Parathyroid adenoma (tissue), 2 donors: Measurements from ENCODE around the gene TRPV4.

Experiments
- H2AFZ ChIP-seq: fragments of 300-600 bp; sonication (generic); one replicate; pipeline ENCODE4 v1.7.0; 2017; ENCODE audit warnings: antibody characterized with exemption, mild to moderate bottlenecking
- H3K27ac ChIP-seq: fragments of 300-600 bp; sonication (generic); one replicate; pipeline ENCODE4 v1.7.0; 2017
- H3K27me3 ChIP-seq: fragments of 300-600 bp; sonication (generic); one replicate; pipeline ENCODE4 v1.7.0; 2017; ENCODE audit warnings: low read length; ENCODE audit not compliant: control insufficient read depth, insufficient read depth
- H3K36me3 ChIP-seq: fragments of 300-600 bp; sonication (generic); one replicate; pipeline ENCODE4 v1.7.0; 2017; ENCODE audit warnings: low read length; ENCODE audit not compliant: control insufficient read depth, insufficient read depth
- H3K4me1 ChIP-seq: fragments of 300-600 bp; sonication (generic); one replicate; pipeline ENCODE4 v1.7.0; 2017; ENCODE audit warnings: control low read depth
- H3K4me2 ChIP-seq: fragments of 300-600 bp; sonication (generic); one replicate; pipeline ENCODE4 v1.7.0; 2017; ENCODE audit warnings: low read length
- H3K4me3 ChIP-seq: fragments of 300-600 bp; sonication (generic); one replicate; pipeline ENCODE4 v1.7.0; 2017; ENCODE audit warnings: low read depth, low read length
- H3K79me2 ChIP-seq: fragments of 300-600 bp; sonication (generic); one replicate; pipeline ENCODE4 v1.7.0; 2017; ENCODE audit warnings: control low read depth
- H3K9ac ChIP-seq: fragments of 300-600 bp; sonication (generic); one replicate; pipeline ENCODE4 v1.7.0; 2017; ENCODE audit warnings: mild to moderate bottlenecking
- H3K9me3 ChIP-seq: fragments of 300-600 bp; sonication (generic); one replicate; pipeline ENCODE4 v1.7.0; 2017; ENCODE audit warnings: low read length; ENCODE audit not compliant: control insufficient read depth
- TF ChIP-seq, protein P1 (sequence below): fragments of 300-600 bp; sonication (generic); IDR thresholded peaks from one replicate; pipeline ENCODE4 v1.7.0; 2017; ENCODE audit warnings: antibody characterized with exemption, mild to moderate bottlenecking
- donor health status: primary hyperparathyroidism.

The TRPV4 gene

GRCh38 chr12:109768901-109769670 lies 64.1 kb downstream of the TRPV4 start:
- H3K9ac ChIP-seq = no peak overlapping the region
- no peak overlapping the region for H3K4me3 ChIP-seq
- H3K4me1 ChIP-seq = no peaks in the 10 kb centered on the region
- no peaks in the 10 kb centered on the region for H3K79me2 ChIP-seq
- no peak overlapping the region for H3K4me2 ChIP-seq
- H2AFZ ChIP-seq = no peak overlapping the region
- H3K27me3 ChIP-seq = no peaks in the 10 kb centered on the region
- no peak overlapping the region for H3K27ac ChIP-seq
- no peaks in the 10 kb centered on the region for H3K9me3 ChIP-seq
- no peaks in the 10 kb centered on the region for H3K36me3 ChIP-seq
- TF ChIP-seq, protein P1, sequence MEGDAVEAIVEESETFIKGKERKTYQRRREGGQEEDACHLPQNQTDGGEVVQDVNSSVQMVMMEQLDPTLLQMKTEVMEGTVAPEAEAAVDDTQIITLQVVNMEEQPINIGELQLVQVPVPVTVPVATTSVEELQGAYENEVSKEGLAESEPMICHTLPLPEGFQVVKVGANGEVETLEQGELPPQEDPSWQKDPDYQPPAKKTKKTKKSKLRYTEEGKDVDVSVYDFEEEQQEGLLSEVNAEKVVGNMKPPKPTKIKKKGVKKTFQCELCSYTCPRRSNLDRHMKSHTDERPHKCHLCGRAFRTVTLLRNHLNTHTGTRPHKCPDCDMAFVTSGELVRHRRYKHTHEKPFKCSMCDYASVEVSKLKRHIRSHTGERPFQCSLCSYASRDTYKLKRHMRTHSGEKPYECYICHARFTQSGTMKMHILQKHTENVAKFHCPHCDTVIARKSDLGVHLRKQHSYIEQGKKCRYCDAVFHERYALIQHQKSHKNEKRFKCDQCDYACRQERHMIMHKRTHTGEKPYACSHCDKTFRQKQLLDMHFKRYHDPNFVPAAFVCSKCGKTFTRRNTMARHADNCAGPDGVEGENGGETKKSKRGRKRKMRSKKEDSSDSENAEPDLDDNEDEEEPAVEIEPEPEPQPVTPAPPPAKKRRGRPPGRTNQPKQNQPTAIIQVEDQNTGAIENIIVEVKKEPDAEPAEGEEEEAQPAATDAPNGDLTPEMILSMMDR = no peak

- no peaks in the 10 kb centered on the region for H3K36me3 ChIP-seq
- H2AFZ ChIP-seq = no peak overlapping the region
- no peaks in the 10 kb centered on the region for H3K27me3 ChIP-seq
- H3K4me3 ChIP-seq = no peak overlapping the region
- H3K4me1 ChIP-seq = no peaks in the 10 kb centered on the region
- H3K4me2 ChIP-seq = no peak overlapping the region
- TF ChIP-seq, protein P1 = no peak
- H3K79me2 ChIP-seq = no peaks in the 10 kb centered on the region
- no peaks in the 10 kb centered on the region for H3K9me3 ChIP-seq
- no peak overlapping the region for H3K9ac ChIP-seq
- no peak overlapping the region for H3K27ac ChIP-seq
These were observed 65.0 kb downstream of the TRPV4 start for GRCh38 chr12:109767991-109768900.

DNA sequence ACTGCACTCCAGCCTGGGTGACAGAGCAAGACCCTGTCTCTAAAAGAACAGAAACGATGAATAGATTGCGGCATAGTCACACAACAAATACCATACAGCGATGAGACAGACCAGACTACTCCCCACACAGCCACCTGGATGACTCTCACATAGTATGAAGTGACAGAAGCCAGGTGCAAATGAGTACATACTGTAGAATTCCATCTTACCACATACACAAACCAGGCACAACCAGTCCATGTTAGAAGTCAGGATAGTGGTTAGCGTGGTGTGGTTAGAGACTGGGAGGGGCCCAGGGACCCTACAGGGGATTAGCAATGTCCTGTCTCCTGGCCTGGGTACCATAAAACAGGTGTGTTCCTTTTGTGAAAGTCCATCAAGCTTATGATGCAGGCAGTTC lies 65.7 kb downstream of the TRPV4 start:
- no peak overlapping the region for H3K9ac ChIP-seq
- H3K4me1 ChIP-seq = no peaks in the 10 kb centered on the region
- H3K79me2 ChIP-seq = no peaks in the 10 kb centered on the region
- no peak overlapping the region for H2AFZ ChIP-seq
- no peak overlapping the region for H3K4me2 ChIP-seq
- H3K4me3 ChIP-seq = no peak overlapping the region
- H3K36me3 ChIP-seq = no peaks in the 10 kb centered on the region
- H3K27me3 ChIP-seq = no peaks in the 10 kb centered on the region
- H3K27ac ChIP-seq = no peak overlapping the region
- no peaks in the 10 kb centered on the region for H3K9me3 ChIP-seq
- TF ChIP-seq, protein P1 = no peak

GRCh38 chr12:109766251-109766778 lies 66.9 kb downstream of the TRPV4 start:
- Histone ChIP-seq H3K4me2 (no peak overlapping the region), H3K36me3 (no peaks in the 10 kb centered on the region), H3K9me3 (no peaks in the 10 kb centered on the region), H3K9ac (no peak overlapping the region), H3K4me3 (no peak overlapping the region), H3K27me3 (no peaks in the 10 kb centered on the region), H2AFZ (no peak overlapping the region), H3K4me1 (no peaks in the 10 kb centered on the region), H3K79me2 (no peaks in the 10 kb centered on the region), H3K27ac (no peak overlapping the region)
- TF ChIP-seq, protein P1 = no peak
